ENCODE data around the gene STX10. TPM values are rescaled to one million over a fixed set of nuclear protein-coding genes. Genes with fewer than 3 reads are reported as not detected.

The STX10 gene
- total and polyA plus RNA-seq, 9 of the 15 experiments (the other 6 are each of a cell fraction or from before 2014, with no cell fraction given), result 0.51 to 66.3 (median 31.0) TPM

- TF ChIP-seq PRPF4 (IDR thresholded peaks at IDR 0.05; ENCODE audit: insufficient read depth, low read depth, low read length, poor library complexity, severe bottlenecking) (peak; percentile 96), ZNF655 (CRISPR knock-in tag; IDR thresholded peaks at IDR 0.05) (no peak), ZNF347 (CRISPR knock-in tag; IDR thresholded peaks at IDR 0.05; ENCODE audit: low read depth) (no peak), ZNF174 (CRISPR knock-in tag; IDR thresholded peaks at IDR 0.05) (no peak), NFE2L1 (tag; IDR thresholded peaks at IDR 0.05; ENCODE audit: borderline replicate concordance, low read depth) (no peak), PHF21A (IDR thresholded peaks at IDR 0.05; ENCODE audit: borderline replicate concordance, low read depth) (peak; percentile 68; the same call in 1 of the 2 replicates), POLR2AphosphoS2 (IDR thresholded peaks at IDR 0.05; ENCODE audit: low read length) (peak; percentile 98), MED1 (CRISPR knock-in tag; IDR thresholded peaks at IDR 0.05; ENCODE audit: borderline replicate concordance) (peak; percentile 35; the same call in 1 of the 2 replicates), USF1 (CRISPR knock-in tag; IDR thresholded peaks at IDR 0.05) (0 out of 2 replicates have a peak, but pooled peaks have one; percentile 38)
- TF ChIP-seq, protein P1, sequence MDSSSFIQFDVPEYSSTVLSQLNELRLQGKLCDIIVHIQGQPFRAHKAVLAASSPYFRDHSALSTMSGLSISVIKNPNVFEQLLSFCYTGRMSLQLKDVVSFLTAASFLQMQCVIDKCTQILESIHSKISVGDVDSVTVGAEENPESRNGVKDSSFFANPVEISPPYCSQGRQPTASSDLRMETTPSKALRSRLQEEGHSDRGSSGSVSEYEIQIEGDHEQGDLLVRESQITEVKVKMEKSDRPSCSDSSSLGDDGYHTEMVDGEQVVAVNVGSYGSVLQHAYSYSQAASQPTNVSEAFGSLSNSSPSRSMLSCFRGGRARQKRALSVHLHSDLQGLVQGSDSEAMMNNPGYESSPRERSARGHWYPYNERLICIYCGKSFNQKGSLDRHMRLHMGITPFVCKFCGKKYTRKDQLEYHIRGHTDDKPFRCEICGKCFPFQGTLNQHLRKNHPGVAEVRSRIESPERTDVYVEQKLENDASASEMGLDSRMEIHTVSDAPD (CRISPR knock-in tag; IDR thresholded peaks at IDR 0.05), result no peak
- TF ChIP-seq, protein P2, sequence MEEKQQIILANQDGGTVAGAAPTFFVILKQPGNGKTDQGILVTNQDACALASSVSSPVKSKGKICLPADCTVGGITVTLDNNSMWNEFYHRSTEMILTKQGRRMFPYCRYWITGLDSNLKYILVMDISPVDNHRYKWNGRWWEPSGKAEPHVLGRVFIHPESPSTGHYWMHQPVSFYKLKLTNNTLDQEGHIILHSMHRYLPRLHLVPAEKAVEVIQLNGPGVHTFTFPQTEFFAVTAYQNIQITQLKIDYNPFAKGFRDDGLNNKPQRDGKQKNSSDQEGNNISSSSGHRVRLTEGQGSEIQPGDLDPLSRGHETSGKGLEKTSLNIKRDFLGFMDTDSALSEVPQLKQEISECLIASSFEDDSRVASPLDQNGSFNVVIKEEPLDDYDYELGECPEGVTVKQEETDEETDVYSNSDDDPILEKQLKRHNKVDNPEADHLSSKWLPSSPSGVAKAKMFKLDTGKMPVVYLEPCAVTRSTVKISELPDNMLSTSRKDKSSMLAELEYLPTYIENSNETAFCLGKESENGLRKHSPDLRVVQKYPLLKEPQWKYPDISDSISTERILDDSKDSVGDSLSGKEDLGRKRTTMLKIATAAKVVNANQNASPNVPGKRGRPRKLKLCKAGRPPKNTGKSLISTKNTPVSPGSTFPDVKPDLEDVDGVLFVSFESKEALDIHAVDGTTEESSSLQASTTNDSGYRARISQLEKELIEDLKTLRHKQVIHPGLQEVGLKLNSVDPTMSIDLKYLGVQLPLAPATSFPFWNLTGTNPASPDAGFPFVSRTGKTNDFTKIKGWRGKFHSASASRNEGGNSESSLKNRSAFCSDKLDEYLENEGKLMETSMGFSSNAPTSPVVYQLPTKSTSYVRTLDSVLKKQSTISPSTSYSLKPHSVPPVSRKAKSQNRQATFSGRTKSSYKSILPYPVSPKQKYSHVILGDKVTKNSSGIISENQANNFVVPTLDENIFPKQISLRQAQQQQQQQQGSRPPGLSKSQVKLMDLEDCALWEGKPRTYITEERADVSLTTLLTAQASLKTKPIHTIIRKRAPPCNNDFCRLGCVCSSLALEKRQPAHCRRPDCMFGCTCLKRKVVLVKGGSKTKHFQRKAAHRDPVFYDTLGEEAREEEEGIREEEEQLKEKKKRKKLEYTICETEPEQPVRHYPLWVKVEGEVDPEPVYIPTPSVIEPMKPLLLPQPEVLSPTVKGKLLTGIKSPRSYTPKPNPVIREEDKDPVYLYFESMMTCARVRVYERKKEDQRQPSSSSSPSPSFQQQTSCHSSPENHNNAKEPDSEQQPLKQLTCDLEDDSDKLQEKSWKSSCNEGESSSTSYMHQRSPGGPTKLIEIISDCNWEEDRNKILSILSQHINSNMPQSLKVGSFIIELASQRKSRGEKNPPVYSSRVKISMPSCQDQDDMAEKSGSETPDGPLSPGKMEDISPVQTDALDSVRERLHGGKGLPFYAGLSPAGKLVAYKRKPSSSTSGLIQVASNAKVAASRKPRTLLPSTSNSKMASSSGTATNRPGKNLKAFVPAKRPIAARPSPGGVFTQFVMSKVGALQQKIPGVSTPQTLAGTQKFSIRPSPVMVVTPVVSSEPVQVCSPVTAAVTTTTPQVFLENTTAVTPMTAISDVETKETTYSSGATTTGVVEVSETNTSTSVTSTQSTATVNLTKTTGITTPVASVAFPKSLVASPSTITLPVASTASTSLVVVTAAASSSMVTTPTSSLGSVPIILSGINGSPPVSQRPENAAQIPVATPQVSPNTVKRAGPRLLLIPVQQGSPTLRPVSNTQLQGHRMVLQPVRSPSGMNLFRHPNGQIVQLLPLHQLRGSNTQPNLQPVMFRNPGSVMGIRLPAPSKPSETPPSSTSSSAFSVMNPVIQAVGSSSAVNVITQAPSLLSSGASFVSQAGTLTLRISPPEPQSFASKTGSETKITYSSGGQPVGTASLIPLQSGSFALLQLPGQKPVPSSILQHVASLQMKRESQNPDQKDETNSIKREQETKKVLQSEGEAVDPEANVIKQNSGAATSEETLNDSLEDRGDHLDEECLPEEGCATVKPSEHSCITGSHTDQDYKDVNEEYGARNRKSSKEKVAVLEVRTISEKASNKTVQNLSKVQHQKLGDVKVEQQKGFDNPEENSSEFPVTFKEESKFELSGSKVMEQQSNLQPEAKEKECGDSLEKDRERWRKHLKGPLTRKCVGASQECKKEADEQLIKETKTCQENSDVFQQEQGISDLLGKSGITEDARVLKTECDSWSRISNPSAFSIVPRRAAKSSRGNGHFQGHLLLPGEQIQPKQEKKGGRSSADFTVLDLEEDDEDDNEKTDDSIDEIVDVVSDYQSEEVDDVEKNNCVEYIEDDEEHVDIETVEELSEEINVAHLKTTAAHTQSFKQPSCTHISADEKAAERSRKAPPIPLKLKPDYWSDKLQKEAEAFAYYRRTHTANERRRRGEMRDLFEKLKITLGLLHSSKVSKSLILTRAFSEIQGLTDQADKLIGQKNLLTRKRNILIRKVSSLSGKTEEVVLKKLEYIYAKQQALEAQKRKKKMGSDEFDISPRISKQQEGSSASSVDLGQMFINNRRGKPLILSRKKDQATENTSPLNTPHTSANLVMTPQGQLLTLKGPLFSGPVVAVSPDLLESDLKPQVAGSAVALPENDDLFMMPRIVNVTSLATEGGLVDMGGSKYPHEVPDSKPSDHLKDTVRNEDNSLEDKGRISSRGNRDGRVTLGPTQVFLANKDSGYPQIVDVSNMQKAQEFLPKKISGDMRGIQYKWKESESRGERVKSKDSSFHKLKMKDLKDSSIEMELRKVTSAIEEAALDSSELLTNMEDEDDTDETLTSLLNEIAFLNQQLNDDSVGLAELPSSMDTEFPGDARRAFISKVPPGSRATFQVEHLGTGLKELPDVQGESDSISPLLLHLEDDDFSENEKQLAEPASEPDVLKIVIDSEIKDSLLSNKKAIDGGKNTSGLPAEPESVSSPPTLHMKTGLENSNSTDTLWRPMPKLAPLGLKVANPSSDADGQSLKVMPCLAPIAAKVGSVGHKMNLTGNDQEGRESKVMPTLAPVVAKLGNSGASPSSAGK (IDR thresholded peaks at IDR 0.05), result peak; percentile 34; the same call in 1 of the 2 replicates
These were observed 2.9 kb upstream of the STX10 start (continued) for GRCh38 chr19:13152974-13153568.

Measured in K562 (cell line).